K562 (cell line): ENCODE data around the gene PKDREJ.
"Not testable (repeated sequence)": the region's sequence is repeated elsewhere in the genome, so short reads cannot be mapped to it uniquely, and the experiment has no call there.

ENCODE experiments used
- EP300 ChIP-seq: IDR thresholded peaks from 2 replicates; pipeline ENCODE4 v1.6.1; 2012; ENCODE audit warnings: low read length, improper control_type of control experiment
- ETV1 ChIP-seq: fragments of 450-650 bp; conservative IDR thresholded peaks from 2 replicates; pipeline ENCODE4 v1.6.1; 2016; ENCODE audit warnings: missing genetic modification characterization, control low read depth, low read depth, missing compliant biosample characterization
- ETV6 ChIP-seq, 3 experiments: fragments of 150-350 bp in 1 of 3; sonication (generic) in 1 of 3; formaldehyde crosslinking in 1 of 3; IDR thresholded peaks; 2 replicates each; pipeline versions ENCODE4 v1.6.1 to v1.8.0; 2014 to 2022; ENCODE audit warnings: borderline replicate concordance in 2 of 3, low read depth in 2 of 3, antibody characterized with exemption in 1 of 3, low read length in 1 of 3, mild to moderate bottlenecking in 1 of 3, missing genetic modification reagents in 1 of 3
- HMGN3 ChIP-seq: IDR thresholded peaks from 2 replicates; pipeline ENCODE4 v1.6.1; 2011; ENCODE audit warnings: borderline replicate concordance, low read depth, mild to moderate bottlenecking, mixed read lengths, low read length; ENCODE audit not compliant: insufficient read length; ENCODE audit errors: extremely low read depth
- ZNF274 ChIP-seq: IDR thresholded peaks from 2 replicates; pipeline ENCODE4 v1.6.1; 2011; ENCODE audit warnings: low read depth, mild to moderate bottlenecking, low read length, moderate library complexity, borderline replicate concordance
- TF ChIP-seq, protein P1 (sequence below), 2 experiments: fragments of 150-350 bp in 1 of 2; IDR thresholded peaks; 2 replicates each; pipeline ENCODE4 v1.6.1; 2012 to 2016; ENCODE audit warnings: low read depth in 2 of 2, low read length in 2 of 2, mild to moderate bottlenecking in 1 of 2, moderate library complexity in 1 of 2
- TF ChIP-seq, protein P2 (sequence below), 3 experiments: IDR thresholded peaks in 2 of 3; conservative IDR thresholded peaks in 1 of 3; 2 replicates each; pipeline ENCODE4 v1.5.1; 2011 to 2012; ENCODE audit warnings: low read length in 3 of 3, mild to moderate bottlenecking in 3 of 3, control low read depth in 2 of 3, improper control_type of control experiment in 1 of 3, inconsistent platforms in 1 of 3, low read depth in 1 of 3, mixed read lengths in 1 of 3, moderate library complexity in 1 of 3; ENCODE audit not compliant: insufficient read depth in 2 of 3
- TF ChIP-seq, protein P3 (sequence below), 2 experiments: IDR thresholded peaks; 2 replicates each; pipeline ENCODE4 v1.6.1; 2011; ENCODE audit warnings: borderline replicate concordance in 1 of 2, control low read depth in 1 of 2, low read depth in 1 of 2, low read length in 1 of 2, mild to moderate bottlenecking in 1 of 2, mixed read lengths in 1 of 2, moderate library complexity in 1 of 2; ENCODE audit not compliant: insufficient read depth in 1 of 2, insufficient read length in 1 of 2, poor library complexity in 1 of 2, severe bottlenecking in 1 of 2; ENCODE audit errors: extremely low read depth in 1 of 2

DNA sequence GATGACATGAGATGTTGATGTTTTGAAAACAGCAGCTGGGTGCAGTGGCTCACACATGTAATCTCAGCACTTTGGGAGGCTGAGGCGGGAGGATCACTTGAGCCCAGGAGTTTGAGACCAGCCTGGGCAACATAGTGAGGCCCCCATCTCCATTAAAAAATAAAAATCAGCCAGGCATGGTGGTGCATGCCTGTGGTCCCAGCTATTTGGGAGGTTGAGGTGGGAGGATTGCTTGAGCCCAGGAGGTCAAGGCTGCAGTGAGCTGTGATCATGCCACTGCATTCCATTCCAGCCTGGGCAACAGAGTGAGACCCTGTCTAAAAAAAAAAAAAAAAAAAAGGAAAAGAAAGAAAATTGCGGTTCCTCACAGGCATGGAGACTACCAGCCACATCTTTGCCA, 49.7 kb upstream of the PKDREJ start:
- TF ChIP-seq EP300; ZNF274; ETV6 (IDR thresholded peaks at IDR 0.05; ENCODE audit: borderline replicate concordance in 1 of 2, low read depth in 2 of 2, low read length in 1 of 2); ETV6 (CRISPR knock-in tag; IDR thresholded peaks at IDR 0.05; ENCODE audit: borderline replicate concordance); HMGN3; ETV1 (tag): not testable (repeated sequence)
- TF ChIP-seq, protein P1, sequence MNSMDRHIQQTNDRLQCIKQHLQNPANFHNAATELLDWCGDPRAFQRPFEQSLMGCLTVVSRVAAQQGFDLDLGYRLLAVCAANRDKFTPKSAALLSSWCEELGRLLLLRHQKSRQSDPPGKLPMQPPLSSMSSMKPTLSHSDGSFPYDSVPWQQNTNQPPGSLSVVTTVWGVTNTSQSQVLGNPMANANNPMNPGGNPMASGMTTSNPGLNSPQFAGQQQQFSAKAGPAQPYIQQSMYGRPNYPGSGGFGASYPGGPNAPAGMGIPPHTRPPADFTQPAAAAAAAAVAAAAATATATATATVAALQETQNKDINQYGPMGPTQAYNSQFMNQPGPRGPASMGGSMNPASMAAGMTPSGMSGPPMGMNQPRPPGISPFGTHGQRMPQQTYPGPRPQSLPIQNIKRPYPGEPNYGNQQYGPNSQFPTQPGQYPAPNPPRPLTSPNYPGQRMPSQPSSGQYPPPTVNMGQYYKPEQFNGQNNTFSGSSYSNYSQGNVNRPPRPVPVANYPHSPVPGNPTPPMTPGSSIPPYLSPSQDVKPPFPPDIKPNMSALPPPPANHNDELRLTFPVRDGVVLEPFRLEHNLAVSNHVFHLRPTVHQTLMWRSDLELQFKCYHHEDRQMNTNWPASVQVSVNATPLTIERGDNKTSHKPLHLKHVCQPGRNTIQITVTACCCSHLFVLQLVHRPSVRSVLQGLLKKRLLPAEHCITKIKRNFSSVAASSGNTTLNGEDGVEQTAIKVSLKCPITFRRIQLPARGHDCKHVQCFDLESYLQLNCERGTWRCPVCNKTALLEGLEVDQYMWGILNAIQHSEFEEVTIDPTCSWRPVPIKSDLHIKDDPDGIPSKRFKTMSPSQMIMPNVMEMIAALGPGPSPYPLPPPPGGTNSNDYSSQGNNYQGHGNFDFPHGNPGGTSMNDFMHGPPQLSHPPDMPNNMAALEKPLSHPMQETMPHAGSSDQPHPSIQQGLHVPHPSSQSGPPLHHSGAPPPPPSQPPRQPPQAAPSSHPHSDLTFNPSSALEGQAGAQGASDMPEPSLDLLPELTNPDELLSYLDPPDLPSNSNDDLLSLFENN (IDR thresholded peaks at IDR 0.05; ENCODE audit: low read depth in 2 of 2, low read length in 2 of 2) = not testable (repeated sequence)
- TF ChIP-seq, protein P2, sequence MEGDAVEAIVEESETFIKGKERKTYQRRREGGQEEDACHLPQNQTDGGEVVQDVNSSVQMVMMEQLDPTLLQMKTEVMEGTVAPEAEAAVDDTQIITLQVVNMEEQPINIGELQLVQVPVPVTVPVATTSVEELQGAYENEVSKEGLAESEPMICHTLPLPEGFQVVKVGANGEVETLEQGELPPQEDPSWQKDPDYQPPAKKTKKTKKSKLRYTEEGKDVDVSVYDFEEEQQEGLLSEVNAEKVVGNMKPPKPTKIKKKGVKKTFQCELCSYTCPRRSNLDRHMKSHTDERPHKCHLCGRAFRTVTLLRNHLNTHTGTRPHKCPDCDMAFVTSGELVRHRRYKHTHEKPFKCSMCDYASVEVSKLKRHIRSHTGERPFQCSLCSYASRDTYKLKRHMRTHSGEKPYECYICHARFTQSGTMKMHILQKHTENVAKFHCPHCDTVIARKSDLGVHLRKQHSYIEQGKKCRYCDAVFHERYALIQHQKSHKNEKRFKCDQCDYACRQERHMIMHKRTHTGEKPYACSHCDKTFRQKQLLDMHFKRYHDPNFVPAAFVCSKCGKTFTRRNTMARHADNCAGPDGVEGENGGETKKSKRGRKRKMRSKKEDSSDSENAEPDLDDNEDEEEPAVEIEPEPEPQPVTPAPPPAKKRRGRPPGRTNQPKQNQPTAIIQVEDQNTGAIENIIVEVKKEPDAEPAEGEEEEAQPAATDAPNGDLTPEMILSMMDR (IDR thresholded peaks at IDR 0.05 in 2 of 3, conservative IDR thresholded peaks at IDR 0.05 in 1 of 3; ENCODE audit: insufficient read depth in 2 of 3, low read depth in 1 of 3, low read length in 3 of 3) = not testable (repeated sequence)
- TF ChIP-seq, protein P3, sequence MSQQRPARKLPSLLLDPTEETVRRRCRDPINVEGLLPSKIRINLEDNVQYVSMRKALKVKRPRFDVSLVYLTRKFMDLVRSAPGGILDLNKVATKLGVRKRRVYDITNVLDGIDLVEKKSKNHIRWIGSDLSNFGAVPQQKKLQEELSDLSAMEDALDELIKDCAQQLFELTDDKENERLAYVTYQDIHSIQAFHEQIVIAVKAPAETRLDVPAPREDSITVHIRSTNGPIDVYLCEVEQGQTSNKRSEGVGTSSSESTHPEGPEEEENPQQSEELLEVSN (IDR thresholded peaks at IDR 0.05; ENCODE audit: borderline replicate concordance in 1 of 2, extremely low read depth in 1 of 2, insufficient read depth in 1 of 2, insufficient read length in 1 of 2, low read depth in 1 of 2, low read length in 1 of 2, poor library complexity in 1 of 2, severe bottlenecking in 1 of 2) = not testable (repeated sequence)
